GM18526 (cell line): Measurements from ENCODE around the gene CXorf65.

Experiments used
- POLR2A ChIP-seq: IDR thresholded peaks from 3 replicates; pipeline ENCODE4 v1.6.1; 2011; ENCODE audit not compliant: insufficient read length; ENCODE audit errors: extremely low read depth

CXorf65 gene

GRCh38 chrX:71095555-71095980, 11.0 kb downstream of the CXorf65 start, which contains the start of gene FOXO4:
TSS of gene FOXO4 (plus strand) at chrX:71095851. CDS start at chrX:71096529, 678 bp downstream.
- TF ChIP-seq POLR2A: peak; percentile 34

GRCh38 chrX:71095033-71095432, 11.5 kb downstream of the CXorf65 start:
- no peak for TF ChIP-seq POLR2A

GRCh38 chrX:71091263-71091662, 15.3 kb downstream of the CXorf65 start:
- TF ChIP-seq POLR2A: no peak

- TF ChIP-seq POLR2A: no peak
Measured at GRCh38 chrX:71085900-71086299, 20.6 kb downstream of the CXorf65 start.

GRCh38 chrX:71082822-71083221, 23.7 kb downstream of the CXorf65 start:
- TF ChIP-seq POLR2A: no peak

- TF ChIP-seq POLR2A: no peak
Measured at GRCh38 chrX:71082124-71082647, 24.4 kb downstream of the CXorf65 start.

- no peak for TF ChIP-seq POLR2A
Measured at GRCh38 chrX:71081330-71082123, 25.0 kb downstream of the CXorf65 start.

- no peak for TF ChIP-seq POLR2A
Measured at GRCh38 chrX:71070531-71070930, 36.0 kb downstream of the CXorf65 start.

- peak; percentile 59 for TF ChIP-seq POLR2A
Measured at GRCh38 chrX:71068044-71068918, 38.3 kb downstream of the CXorf65 start, which contains the start of gene SNX12. TSS of gene SNX12 (minus strand) at chrX:71068334. CDS start at chrX:71068306, 28 bp downstream.

- no peak for TF ChIP-seq POLR2A
Measured at GRCh38 chrX:71067712-71068043, 38.9 kb downstream of the CXorf65 start.

- no peak for TF ChIP-seq POLR2A
Measured at GRCh38 chrX:71067089-71067488, 39.5 kb downstream of the CXorf65 start.

GRCh38 chrX:71060127-71060526, 46.4 kb downstream of the CXorf65 start:
- no peak for TF ChIP-seq POLR2A

- TF ChIP-seq POLR2A: no peak
Measured at GRCh38 chrX:71057848-71058530, 48.6 kb downstream of the CXorf65 start.

GRCh38 chrX:71056867-71057266, 49.7 kb downstream of the CXorf65 start:
- no peak for TF ChIP-seq POLR2A
